GM23338 (cell line): Measurements from ENCODE around the gene DHRS2. TPM values are rescaled to one million over a fixed set of nuclear protein-coding genes. Genes with fewer than 3 reads are reported as not detected.

Experiments
- ATAC-seq: fragments of 200-7000 bp; cut with Tn5 transposase; 3 replicates; pipeline ENCODE4 v1.9.1; 2020
- DNase-seq: peaks from one replicate; pipeline ENCODE4 v3.0.0-alpha.2; 2015; ENCODE audit warnings: low spot score
- H2AFZ ChIP-seq: fragments of 200-600 bp; sonication (generic); 2 replicates; pipeline ENCODE4 v1.8.0; 2016; ENCODE audit warnings: antibody characterized with exemption, mild to moderate bottlenecking, moderate library complexity
- H3F3A ChIP-seq: fragments of 200-600 bp; sonication (generic); replicated peaks from 2 replicates; pipeline ENCODE4 v1.8.0; 2017; ENCODE audit warnings: antibody characterized with exemption, mixed run types, low read depth
- H3K27ac ChIP-seq: fragments of 200-600 bp; sonication (generic); 2 replicates; pipeline ENCODE4 v1.6.1; 2016; ENCODE audit warnings: low read depth
- H3K27me3 ChIP-seq: fragments of 200-600 bp; sonication (generic); 2 replicates; pipeline ENCODE4 v1.8.0; 2016; ENCODE audit warnings: mild to moderate bottlenecking, mixed run types, moderate library complexity; ENCODE audit not compliant: insufficient read depth
- H3K36me3 ChIP-seq: fragments of 200-600 bp; sonication (generic); 2 replicates; pipeline ENCODE4 v1.8.0; 2016; ENCODE audit warnings: mild to moderate bottlenecking; ENCODE audit not compliant: insufficient read depth
- H3K4me1 ChIP-seq: fragments of 200-600 bp; sonication (generic); 2 replicates; pipeline ENCODE4 v1.8.0; 2016; ENCODE audit warnings: mild to moderate bottlenecking, moderate library complexity; ENCODE audit not compliant: insufficient read depth
- H3K4me2 ChIP-seq: fragments of 200-600 bp; sonication (generic); 2 replicates; pipeline ENCODE4 v1.7.1; 2017; ENCODE audit warnings: mixed run types
- H3K4me3 ChIP-seq: fragments of 200-600 bp; sonication (generic); 2 replicates; pipeline ENCODE4 v1.6.1; 2016; ENCODE audit warnings: mixed run types
- H3K79me2 ChIP-seq: fragments of 200-600 bp; sonication (generic); replicated peaks from 2 replicates; pipeline ENCODE4 v1.8.0; 2017; ENCODE audit warnings: mild to moderate bottlenecking; ENCODE audit not compliant: insufficient read depth
- H3K9me2 ChIP-seq: fragments of 200-600 bp; sonication (generic); 2 replicates; pipeline ENCODE4 v1.8.0; 2017; ENCODE audit not compliant: insufficient read depth
- H4K20me1 ChIP-seq: fragments of 200-600 bp; sonication (generic); replicated peaks from 2 replicates; pipeline ENCODE4 v1.8.0; 2017; ENCODE audit warnings: mild to moderate bottlenecking; ENCODE audit not compliant: insufficient read depth
- H3K27ac Mint-ChIP-seq: 2 replicates; pipeline ENCODE4 v1.8.0; 2020; ENCODE audit warnings: inconsistent platforms, mild to moderate bottlenecking, moderate library complexity, mixed read lengths
- H3K27me3 Mint-ChIP-seq: 3 replicates; pipeline ENCODE4 v1.8.0; 2022; ENCODE audit warnings: low read depth, mild to moderate bottlenecking, moderate library complexity, mixed read lengths, inconsistent platforms; ENCODE audit not compliant: insufficient read depth, poor library complexity
- H3K36me3 Mint-ChIP-seq: 3 replicates; pipeline ENCODE4 v1.8.0; 2021; ENCODE audit warnings: low read depth, mild to moderate bottlenecking, inconsistent platforms, moderate library complexity, mixed read lengths
- H3K4me1 Mint-ChIP-seq: 3 replicates; pipeline ENCODE4 v1.8.0; 2020; ENCODE audit warnings: mild to moderate bottlenecking, inconsistent platforms, mixed read lengths
- H3K4me3 Mint-ChIP-seq: 3 replicates; pipeline ENCODE4 v1.8.0; 2021; ENCODE audit warnings: moderate library complexity, mild to moderate bottlenecking, inconsistent platforms, mixed read lengths
- H3K9me3 Mint-ChIP-seq: 3 replicates; pipeline ENCODE4 v1.8.0; 2020; ENCODE audit warnings: moderate library complexity, mild to moderate bottlenecking, inconsistent platforms, mixed read lengths
- CREB1 ChIP-seq: fragments of 250-450 bp; sonication (Bioruptor Pico); IDR thresholded peaks from 2 replicates; pipeline ENCODE4 v1.5.0; 2020; ENCODE audit warnings: low read depth, mild to moderate bottlenecking, moderate library complexity
- EZH2 ChIP-seq: fragments of 200-600 bp; sonication (generic); IDR thresholded peaks from one replicate; pipeline ENCODE4 v1.8.0; 2017; ENCODE audit warnings: antibody characterized with exemption, mild to moderate bottlenecking, low read depth; ENCODE audit not compliant: unreplicated experiment
- EZH2phosphoT487 ChIP-seq: fragments of 200-600 bp; sonication (generic); IDR thresholded peaks from one replicate; pipeline ENCODE4 v1.8.1; 2018; ENCODE audit warnings: antibody characterized with exemption; ENCODE audit not compliant: unreplicated experiment
- NANOG ChIP-seq: IDR thresholded peaks from 2 replicates; pipeline ENCODE4 v1.6.1; 2016; ENCODE audit warnings: antibody characterized with exemption, borderline replicate concordance
- POLR2AphosphoS5 ChIP-seq: IDR thresholded peaks from 2 replicates; pipeline ENCODE4 v1.6.1; 2016; ENCODE audit warnings: antibody characterized with exemption, low read depth
- STAT1 ChIP-seq: IDR thresholded peaks from one replicate; pipeline ENCODE4 v1.6.1; 2016; ENCODE audit warnings: antibody characterized with exemption; ENCODE audit not compliant: unreplicated experiment
- ZNF114 ChIP-seq: fragments of 250-450 bp; sonication (Bioruptor Pico); IDR thresholded peaks from 2 replicates; pipeline ENCODE4 v1.5.0; 2020; ENCODE audit warnings: mild to moderate bottlenecking, moderate library complexity
- polyA plus RNA-seq: library from polyadenylated mRNA; unstranded; fragments of >200 nt; fragmentation: Nextera tagmentation; extraction: Ambion mirVana; gene quantifications from 2 replicates; pipeline ENCODE4 v1.2.1, GENCODE V29; 2016
- total RNA-seq: library from RNA; depleted of rRNA; stranded (reverse); fragments of >200 nt; shearing (Covaris generic); gene quantifications from 2 replicates; pipeline ENCODE4 v1.2.3, GENCODE V29; 2014
- TF ChIP-seq, protein P1 (sequence below): IDR thresholded peaks from 2 replicates; pipeline ENCODE4 v1.6.1; 2016; ENCODE audit warnings: antibody characterized with exemption
- TF ChIP-seq, protein P2 (sequence below): IDR thresholded peaks from one replicate; pipeline ENCODE4 v1.6.1; 2018; ENCODE audit warnings: antibody characterized with exemption; ENCODE audit not compliant: unreplicated experiment

The DHRS2 gene
- total and polyA plus RNA-seq, 2 experiments from 2014 or later, result 0.42 to 0.48 TPM

DNA sequence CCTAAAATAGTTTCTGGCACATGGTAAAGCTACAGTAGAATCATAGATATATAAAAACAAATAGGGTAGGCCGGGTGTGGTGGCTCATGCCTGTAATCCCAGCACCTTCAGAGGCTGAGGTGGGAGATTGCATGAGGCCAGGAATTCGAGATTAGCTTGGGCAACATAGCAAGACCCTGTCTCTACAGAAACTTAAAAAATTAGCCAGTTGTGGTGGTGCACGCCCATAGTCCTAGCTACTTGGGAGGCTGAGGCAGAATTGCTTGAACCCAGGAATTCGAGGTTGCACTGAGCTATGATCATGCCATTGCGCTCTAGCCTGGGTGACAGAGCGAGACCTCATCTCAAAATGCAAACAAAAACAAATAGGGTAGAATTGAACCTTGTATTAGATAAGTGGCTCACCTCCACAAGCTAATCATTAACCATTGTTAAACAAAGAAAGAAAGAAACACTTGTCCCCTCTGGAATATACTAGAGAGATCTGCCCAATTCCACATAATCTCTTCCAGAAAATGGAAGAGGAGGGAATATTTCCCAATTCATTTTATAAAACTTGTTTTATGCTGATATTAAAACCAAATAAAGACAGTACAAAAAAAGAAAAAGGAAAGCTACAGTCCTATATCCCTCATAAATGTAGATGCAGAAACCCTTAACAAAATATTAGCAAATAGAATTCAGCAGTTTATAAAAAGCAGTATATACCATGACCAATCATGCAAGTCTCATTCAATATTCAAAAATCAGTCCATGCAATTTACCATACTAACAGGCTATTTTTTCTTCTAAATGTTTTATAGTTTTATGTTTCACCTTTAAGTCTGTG is 22.7 kb upstream of the DHRS2 start (continued):
- TF ChIP-seq, protein P1, sequence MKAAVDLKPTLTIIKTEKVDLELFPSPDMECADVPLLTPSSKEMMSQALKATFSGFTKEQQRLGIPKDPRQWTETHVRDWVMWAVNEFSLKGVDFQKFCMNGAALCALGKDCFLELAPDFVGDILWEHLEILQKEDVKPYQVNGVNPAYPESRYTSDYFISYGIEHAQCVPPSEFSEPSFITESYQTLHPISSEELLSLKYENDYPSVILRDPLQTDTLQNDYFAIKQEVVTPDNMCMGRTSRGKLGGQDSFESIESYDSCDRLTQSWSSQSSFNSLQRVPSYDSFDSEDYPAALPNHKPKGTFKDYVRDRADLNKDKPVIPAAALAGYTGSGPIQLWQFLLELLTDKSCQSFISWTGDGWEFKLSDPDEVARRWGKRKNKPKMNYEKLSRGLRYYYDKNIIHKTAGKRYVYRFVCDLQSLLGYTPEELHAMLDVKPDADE, result no peak
- no peak for TF ChIP-seq STAT1
- TF ChIP-seq, protein P2, sequence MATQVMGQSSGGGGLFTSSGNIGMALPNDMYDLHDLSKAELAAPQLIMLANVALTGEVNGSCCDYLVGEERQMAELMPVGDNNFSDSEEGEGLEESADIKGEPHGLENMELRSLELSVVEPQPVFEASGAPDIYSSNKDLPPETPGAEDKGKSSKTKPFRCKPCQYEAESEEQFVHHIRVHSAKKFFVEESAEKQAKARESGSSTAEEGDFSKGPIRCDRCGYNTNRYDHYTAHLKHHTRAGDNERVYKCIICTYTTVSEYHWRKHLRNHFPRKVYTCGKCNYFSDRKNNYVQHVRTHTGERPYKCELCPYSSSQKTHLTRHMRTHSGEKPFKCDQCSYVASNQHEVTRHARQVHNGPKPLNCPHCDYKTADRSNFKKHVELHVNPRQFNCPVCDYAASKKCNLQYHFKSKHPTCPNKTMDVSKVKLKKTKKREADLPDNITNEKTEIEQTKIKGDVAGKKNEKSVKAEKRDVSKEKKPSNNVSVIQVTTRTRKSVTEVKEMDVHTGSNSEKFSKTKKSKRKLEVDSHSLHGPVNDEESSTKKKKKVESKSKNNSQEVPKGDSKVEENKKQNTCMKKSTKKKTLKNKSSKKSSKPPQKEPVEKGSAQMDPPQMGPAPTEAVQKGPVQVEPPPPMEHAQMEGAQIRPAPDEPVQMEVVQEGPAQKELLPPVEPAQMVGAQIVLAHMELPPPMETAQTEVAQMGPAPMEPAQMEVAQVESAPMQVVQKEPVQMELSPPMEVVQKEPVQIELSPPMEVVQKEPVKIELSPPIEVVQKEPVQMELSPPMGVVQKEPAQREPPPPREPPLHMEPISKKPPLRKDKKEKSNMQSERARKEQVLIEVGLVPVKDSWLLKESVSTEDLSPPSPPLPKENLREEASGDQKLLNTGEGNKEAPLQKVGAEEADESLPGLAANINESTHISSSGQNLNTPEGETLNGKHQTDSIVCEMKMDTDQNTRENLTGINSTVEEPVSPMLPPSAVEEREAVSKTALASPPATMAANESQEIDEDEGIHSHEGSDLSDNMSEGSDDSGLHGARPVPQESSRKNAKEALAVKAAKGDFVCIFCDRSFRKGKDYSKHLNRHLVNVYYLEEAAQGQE, result no peak
- TF ChIP-seq EZH2phosphoT487, result no peak
- no peak for TF ChIP-seq NANOG
- TF ChIP-seq POLR2AphosphoS5, result no peak

DNA sequence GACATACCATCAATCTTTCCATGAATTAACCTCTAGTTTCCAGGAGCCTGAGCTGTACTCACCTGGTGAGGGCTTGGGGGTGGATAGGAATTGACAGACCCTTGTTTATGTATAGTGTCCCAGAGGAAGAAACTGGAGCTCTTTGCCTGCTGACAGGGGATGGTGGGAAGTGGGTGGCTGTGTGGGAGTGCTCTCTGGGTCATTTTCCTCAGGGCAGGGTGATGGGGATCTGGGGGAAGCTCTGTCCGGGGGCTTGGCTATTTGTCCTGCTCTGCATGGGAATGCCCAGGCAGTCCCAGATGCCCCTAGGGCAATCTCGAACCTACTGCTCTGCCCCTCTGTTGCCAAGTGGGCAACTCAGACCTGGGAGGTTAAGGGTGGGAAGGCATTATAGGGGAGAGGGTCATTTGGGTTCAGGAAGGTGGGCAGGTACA is 21.8 kb upstream of the DHRS2 start:
- no peak overlapping the region for H3K4me3 Mint-ChIP-seq
- H3K27me3 ChIP-seq, result no peaks in the 10 kb centered on the region
- H2AFZ ChIP-seq, result no peak overlapping the region; the same call in 1 of the 2 replicates
- no peaks in the 10 kb centered on the region for H3K36me3 Mint-ChIP-seq
- H4K20me1 ChIP-seq, result no peaks in the 10 kb centered on the region
- no peaks in the 10 kb centered on the region for H3K4me1 ChIP-seq
- no peaks in the 10 kb centered on the region for H3K36me3 ChIP-seq
- no peaks in the 10 kb centered on the region for H3F3A ChIP-seq
- DNase-seq (no peak), ATAC-seq (no peak)
- H3K27me3 Mint-ChIP-seq, result no peaks in the 10 kb centered on the region
- H3K9me2 ChIP-seq, result 0 out of 2 replicates have a peak, but pooled peaks cover under 1% of the 10 kb centered on the region
- no peaks in the 10 kb centered on the region for H3K79me2 ChIP-seq
- H3K4me3 ChIP-seq, result no peak overlapping the region
- H3K27ac Mint-ChIP-seq, result no peak overlapping the region
- H3K9me3 Mint-ChIP-seq, result peaks cover 3% of the 10 kb centered on the region; the same call in 1 of the 3 replicates
- no peak overlapping the region for H3K4me2 ChIP-seq
- H3K4me1 Mint-ChIP-seq, result peaks cover 7% of the 10 kb centered on the region; the same call in 2 of the 3 replicates
- H3K27ac ChIP-seq, result no peak overlapping the region
- no peak for TF ChIP-seq NANOG
- TF ChIP-seq ZNF114 (CRISPR knock-in tag), result no peak
- no peak for TF ChIP-seq POLR2AphosphoS5
- TF ChIP-seq CREB1 (CRISPR knock-in tag), result no peak
- TF ChIP-seq, protein P2, result no peak
- no peak for TF ChIP-seq EZH2
